ENCODE data around the gene NT5DC4.
A peak's percentile ranks its signal among the peaks of the same experiment; 100 is the strongest.

Gene NT5DC4

GRCh38 chr2:112720785-112721184 is at the start of gene NT5DC4:
NT5DC4 (plus strand) TSS chr2:112721020; CDS start chr2:112721080, 60 bp downstream.
- no peak for DNase-seq (ENCODE audit: low spot score)

DNA sequence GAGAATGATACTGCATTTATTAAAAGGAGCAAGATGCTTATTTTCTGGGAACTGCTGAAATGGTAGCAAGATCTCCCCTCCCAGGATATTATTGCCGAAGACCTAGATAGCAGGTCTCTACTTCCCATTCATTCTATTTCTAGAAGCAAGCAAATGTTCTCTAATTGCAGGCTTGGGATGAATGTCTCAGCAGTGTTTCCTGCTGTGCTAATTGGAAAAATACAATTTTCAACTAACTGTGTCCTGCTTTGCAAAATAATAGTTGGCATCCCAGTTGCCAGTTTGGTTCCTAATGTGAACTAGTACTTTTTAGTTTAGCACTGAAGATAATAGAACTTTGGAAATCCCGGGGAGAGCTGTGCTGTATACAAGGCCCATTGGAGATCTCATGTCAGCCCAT is 49.0 kb upstream of the NT5DC4 start:
- DNase-seq (ENCODE audit: low spot score), result no peak

- DNase-seq (ENCODE audit: low spot score), result no peak
Measured at GRCh38 chr2:112673008-112673407, 47.8 kb upstream of the NT5DC4 start.

GRCh38 chr2:112674229-112674628 is 46.6 kb upstream of the NT5DC4 start:
- DNase-seq (ENCODE audit: low spot score), result no peak

DNA sequence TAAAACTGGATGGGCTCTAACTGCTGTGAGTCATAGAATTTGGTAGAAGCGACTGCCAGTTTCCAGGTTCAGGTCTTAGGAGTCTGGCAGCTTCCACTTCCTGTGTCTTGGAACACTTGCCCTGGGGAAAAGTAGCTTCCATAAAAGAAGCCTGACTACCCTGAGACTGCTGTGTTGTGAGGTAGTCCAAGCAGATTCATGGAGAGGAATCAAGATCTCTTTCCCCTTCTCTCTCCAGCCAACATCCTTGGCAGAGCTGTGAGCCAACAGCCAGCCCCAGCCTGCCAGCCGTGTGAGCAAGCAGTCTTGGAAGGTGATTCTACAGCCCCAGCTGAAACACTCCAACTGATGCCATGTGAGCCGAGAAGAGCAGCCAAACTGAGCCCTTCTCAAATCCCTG is 41.3 kb upstream of the NT5DC4 start:
- no peak for DNase-seq (ENCODE audit: low spot score)

- no peak for DNase-seq (ENCODE audit: low spot score)
Measured at GRCh38 chr2:112680666-112681101, 40.1 kb upstream of the NT5DC4 start.

DNA sequence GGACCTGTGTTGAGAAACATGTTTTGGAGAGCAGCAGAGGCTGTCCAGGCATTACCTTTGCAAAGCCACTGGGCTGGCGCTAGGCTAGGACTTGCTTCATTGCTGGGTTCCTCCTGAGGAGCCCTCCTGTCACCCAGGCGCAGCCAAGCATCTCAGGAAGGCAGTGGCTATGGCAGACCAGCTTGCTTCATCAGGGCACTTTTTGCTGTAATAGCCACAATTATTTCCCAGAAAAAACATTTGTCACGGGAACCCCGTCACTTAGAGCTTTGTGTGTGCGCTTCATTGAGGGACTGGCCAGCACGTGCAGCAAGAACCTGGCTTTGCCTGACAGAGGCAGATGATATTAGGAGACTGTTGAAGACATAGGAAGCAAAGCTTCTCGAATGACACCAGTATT is 38.7 kb upstream of the NT5DC4 start:
- no peak for DNase-seq (ENCODE audit: low spot score)

DNA sequence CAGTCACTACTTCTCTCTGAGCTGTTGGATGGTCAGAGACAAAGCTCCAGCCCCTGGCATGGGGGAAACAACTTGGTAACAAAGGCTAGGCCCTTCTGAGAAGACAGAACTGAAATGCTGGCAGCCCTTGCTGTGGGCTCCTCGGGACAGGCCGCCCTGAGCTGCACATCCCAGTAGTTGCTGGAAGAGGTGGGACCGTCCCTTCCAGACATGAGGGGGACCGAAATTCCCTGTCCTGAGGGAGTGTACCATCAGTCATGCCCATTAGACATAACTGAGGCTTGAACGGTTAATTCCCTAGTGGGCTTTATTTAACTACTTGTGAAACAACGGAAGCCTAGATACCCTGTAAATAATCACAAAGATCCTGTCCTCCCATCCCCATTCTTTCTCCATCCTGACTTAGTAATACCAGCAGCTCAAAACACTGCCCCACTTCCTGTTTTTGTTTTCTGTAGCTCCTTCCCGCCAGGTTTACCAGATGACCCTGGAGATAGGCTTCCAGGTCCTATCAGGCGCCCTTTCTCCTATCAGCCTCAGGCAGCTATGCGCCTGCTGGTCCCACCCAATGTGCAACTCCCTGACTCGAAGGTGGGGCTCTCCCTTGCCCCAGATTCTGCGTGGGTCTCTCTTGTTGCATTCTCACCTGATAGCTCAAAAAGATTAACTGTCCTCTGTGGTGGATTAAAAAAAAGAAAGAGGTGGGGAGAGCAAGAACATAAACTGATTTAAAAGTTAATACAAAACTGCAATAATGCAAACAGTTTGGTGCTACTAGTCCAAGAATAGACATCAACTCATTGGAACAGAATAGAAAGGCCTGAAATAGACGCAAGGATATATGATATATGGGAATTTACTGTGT is 37.0 kb upstream of the NT5DC4 start:
- DNase-seq (ENCODE audit: low spot score), result peak; percentile 89

GRCh38 chr2:112684415-112684775 is 36.4 kb upstream of the NT5DC4 start:
- DNase-seq (ENCODE audit: low spot score), result no peak

- peak; percentile 69 for DNase-seq (ENCODE audit: low spot score)
Measured at GRCh38 chr2:112685271-112685884, 35.4 kb upstream of the NT5DC4 start.

GRCh38 chr2:112686348-112687217 is 34.2 kb upstream of the NT5DC4 start:
- DNase-seq (ENCODE audit: low spot score), result peak; percentile 93

GRCh38 chr2:112687522-112687921 is 33.3 kb upstream of the NT5DC4 start:
- DNase-seq (ENCODE audit: low spot score), result no peak

GRCh38 chr2:112688086-112688880 is 32.5 kb upstream of the NT5DC4 start:
- no peak for DNase-seq (ENCODE audit: low spot score)

- DNase-seq (ENCODE audit: low spot score), result peak; percentile 81
Measured at GRCh38 chr2:112690853-112691401, 29.9 kb upstream of the NT5DC4 start.

DNA sequence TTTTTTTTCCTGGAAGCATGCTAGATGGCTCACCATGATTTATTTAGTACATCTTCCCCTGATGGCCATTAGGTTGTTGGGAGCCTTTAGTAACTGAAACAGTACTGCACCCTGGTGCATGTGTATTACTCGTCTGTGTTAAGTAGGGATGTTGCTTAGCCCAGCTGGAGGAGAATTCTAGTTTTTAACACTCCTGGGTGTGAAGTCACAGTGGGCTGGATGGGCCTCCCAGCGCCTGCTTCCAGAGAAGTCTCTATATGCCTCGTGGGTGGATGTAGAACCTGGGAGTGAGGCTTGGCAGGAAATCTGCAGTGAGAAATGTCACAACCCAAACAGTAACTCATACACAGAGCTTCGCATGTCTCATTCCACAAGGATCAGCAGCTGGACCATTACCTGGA is 28.9 kb upstream of the NT5DC4 start:
- no peak for DNase-seq (ENCODE audit: low spot score)

- DNase-seq (ENCODE audit: low spot score), result peak; percentile 70
Measured at GRCh38 chr2:112692495-112692911, 28.3 kb upstream of the NT5DC4 start.

GRCh38 chr2:112692918-112693317 is 27.9 kb upstream of the NT5DC4 start:
- no peak for DNase-seq (ENCODE audit: low spot score)

DNA sequence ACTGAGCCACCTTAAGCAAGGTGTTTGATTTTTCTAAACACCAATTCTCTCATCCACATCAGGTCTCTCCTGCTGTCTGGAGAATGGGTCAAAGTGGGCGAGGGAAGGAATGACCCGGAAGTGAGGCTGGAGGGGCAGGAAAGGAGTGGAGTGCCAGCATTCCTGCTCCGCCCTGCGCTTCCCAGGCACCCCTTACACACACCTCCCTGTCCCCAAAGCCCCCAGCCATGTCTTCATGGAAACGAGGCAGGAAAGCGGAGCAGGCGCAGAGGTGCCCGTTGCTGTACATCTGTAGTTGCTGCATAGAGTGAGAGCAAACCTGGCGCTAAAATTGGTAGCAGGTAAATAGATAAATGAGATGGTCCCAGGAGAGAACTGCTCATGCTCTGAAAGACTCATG is 27.2 kb upstream of the NT5DC4 start:
- no peak for DNase-seq (ENCODE audit: low spot score)

DNA sequence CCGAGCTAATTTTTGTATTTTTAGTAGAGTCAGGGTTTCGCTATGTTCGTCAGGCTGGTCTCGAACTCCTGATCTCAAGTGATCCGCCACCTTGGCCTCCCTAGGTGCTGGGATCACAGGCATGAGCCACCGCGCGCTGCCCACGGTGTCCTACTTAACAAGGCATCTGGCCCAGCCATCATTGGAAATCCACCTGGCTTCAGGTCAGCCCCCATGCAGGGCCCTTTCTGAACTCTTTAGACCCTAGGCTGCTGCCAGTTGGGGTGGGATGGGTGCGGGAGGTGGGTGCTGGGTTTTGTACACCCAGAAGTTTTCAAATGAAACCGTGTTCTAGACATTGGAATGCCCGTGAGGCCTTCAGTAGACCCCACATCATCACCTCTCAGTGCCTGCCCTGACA is 26.6 kb upstream of the NT5DC4 start:
- DNase-seq (ENCODE audit: low spot score), result no peak

- no peak for DNase-seq (ENCODE audit: low spot score)
Measured at GRCh38 chr2:112698834-112699515, 21.8 kb upstream of the NT5DC4 start.

Measured in hematopoietic multipotent progenitor cell treated with erythropoietin and hydrocortisone succinate and interleukin-3 and kit ligand, for 15 days (in vitro differentiated cells).